ENCODE results near the gene SEC24D.
A peak's percentile ranks its signal among the peaks of the same experiment; 100 is the strongest.
"Not testable (repeated sequence)": the region's sequence is repeated elsewhere in the genome, so short reads cannot be mapped to it uniquely, and the experiment has no call there.

SEC24D gene

DNA sequence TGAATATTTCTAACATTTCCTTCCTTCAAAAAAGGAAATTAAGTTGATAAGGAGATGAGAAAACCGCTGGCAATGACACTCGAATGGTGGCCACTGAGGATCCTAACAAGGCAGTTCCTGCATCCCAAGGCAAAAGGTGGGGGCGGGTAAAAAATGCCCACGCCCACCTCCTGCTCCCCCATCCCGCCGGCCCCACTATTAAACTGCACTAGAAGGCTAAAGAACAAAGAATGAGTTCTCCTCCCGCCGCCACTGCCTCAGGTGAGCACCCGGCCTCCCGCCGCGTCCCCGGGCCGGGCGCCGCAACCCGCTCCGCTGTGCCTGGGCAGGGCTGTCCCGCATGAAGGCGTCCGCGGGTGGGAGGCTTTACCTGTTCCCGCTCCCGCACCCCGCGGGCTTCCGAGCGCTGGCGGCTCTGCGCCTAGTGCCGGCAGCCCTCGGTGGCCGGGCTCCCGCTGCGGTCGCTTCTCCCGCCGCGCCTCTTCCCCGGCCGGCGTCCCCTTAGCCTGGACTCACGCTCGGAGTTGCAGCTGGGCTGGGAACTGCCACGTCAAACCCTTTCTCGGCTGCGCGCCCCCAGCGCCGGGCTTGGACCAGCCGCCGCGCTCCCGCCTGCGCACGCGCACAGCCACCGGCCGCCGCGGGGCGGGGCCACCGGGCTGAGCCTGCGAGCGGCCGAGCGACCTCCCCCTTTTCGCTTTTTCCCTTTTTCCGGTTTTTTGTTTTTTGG is at the start of gene SEC24D:
Gene SEC24D, minus strand, starts transcription at position 556 of the 730 bp plus-strand sequence. CDS start 2,430 bp downstream, outside the sequence.
- DNase-seq: no peak

DNA sequence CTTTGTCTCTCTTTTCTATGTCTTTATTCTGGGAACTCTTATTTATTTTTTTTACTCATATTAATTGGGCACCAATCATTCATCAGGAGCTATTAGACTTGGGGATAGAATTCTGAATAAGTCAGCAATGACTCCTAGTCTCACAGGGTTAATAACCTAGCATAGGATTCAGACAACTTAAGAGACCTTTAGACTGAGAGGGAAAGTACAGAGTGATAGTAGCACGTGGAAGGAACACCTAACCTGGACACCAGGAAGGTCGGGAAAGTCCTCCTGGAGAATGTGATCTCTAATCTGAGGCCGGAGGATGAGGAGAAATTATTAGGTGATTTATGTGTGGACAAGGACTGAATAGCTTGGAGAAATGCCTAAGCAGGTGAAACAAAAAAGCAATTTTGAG is 48.8 kb upstream of the SEC24D start:
- DNase-seq: no peak

GRCh38 chr4:118883861-118884260 is 47.9 kb upstream of the SEC24D start:
- DNase-seq: no peak

DNA sequence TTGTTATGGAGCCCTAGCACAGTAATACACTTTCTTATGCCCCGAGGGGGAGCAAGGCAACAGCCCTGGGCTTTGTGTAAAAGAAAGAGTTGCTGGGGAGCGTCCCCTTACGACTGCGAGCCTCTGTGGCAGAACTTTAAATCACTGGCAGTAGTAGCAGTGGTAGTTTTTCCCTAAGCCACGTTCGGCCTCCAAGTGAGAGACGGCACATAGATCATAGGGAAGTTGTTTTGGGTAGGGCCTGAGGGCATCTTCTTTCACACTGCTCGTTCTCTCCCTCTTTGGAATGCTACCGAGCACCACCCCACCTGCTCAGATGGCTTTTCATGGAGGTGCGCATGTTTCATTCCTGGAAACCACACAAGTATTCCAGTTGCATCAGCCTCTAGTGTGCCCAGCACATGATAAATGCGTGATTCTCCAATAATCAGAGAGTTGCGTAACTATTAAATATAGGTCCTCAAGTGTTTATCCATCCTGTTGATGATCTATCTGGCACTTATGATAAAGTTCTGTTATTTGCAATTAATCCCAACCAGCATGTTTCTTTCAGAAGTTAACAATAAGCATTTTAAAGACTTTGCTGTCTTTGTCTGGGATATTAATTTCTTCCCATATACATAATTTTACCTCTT is 45.7 kb upstream of the SEC24D start:
- DNase-seq: no peak

- DNase-seq: no peak
Measured at GRCh38 chr4:118879409-118879808, 43.5 kb upstream of the SEC24D start.

DNA sequence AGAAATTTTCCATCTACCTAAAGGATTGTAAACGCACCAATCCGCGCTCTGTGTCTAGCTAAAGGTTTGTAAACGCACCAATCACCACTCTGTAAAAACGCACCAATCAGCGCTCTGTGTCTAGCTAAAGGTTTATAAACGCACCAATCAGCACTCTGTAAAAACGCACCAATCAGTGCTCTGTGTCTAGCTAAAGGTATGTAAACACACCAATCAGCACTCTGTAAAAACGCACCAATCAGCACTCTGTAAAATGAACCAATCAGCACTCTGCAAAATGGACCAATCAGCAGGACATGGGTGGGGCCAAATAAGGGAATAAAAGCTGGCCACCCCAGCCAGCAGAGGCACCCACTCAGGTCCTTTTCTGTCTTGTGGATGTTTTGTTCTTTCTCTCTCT is 42.6 kb upstream of the SEC24D start:
- DNase-seq: not testable (repeated sequence)

GRCh38 chr4:118877797-118878196 is 41.9 kb upstream of the SEC24D start:
- no peak for DNase-seq

GRCh38 chr4:118872181-118872580 is 36.3 kb upstream of the SEC24D start:
- DNase-seq: no peak

DNA sequence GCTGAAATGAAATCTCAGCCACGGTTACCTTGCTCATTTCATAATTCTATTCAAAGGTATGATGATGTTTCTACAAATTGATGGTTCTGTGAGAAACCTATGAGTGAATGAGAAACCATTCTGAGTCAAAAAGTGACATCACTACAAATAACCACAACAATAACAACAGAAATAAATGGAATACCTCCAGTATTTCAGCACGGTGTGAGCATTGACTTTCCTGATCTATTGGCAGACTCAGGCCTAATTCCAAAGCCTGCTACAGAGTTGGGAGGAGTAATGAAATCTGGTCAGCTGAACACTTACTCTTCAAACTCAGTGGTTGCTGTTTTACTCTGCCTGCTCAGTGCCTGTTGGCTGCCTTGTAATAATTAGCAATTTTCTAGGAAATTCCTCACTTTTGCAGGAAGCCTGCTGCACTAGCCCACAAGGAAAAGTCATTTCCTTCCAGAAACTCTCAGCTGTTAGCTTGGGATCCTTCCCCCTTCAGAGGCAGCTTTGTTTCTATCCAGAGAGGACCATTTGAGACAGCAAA is 33.9 kb upstream of the SEC24D start:
- DNase-seq: no peak

DNA sequence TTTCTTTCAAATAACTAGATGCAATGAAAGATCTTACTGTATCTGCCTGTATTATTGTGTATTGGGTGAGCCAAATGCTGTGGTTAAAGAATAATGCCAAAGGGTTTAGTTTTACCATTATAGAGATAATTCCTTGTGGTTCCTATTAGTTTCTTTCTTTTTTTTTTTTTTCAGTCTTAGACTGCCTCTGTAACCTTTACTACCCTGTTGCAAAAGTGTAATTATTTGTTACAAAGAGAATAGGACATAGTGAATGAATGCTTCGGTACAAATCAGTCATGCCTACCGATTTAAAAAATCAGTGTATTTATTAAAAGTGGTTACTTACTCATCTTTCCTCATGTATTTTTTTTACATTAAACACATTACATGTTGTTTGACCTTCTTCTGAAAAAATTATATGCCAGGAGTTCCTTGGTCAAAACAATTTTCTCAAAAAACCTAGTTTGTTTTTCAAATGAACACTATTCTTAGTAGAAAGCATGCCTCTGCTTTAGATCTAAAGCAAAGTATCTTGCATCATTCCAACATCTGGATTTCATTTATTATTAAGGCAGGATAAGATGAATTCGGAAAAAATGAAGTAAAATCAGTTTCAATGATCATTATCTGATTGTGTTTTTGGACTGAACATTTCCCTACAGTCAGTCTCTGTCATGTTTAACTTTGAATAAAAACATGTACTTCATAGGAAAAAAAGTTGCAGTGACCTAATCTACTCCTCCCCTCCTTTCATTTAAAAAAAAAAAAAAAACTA is 31.6 kb upstream of the SEC24D start:
- DNase-seq: no peak

DNA sequence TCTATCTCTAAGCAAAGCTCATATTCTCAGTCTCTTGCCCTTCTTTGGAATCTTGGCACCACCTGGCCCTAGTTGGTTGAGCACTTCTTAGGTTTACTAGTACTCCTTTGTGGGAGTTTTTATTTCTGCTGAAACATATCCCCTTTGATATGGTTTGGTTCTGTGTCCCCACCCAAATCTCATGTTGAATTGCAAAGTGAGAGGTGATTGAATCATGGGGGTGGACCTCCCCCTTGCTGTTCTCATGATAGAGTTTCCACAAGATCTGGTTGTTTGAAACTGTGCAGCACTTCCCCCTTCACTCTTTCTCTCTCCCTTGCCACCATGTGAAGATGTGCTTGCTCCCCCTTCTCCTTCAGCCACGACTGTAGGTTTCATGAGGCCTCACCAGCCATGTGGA is 30.5 kb upstream of the SEC24D start:
- DNase-seq: no peak

DNA sequence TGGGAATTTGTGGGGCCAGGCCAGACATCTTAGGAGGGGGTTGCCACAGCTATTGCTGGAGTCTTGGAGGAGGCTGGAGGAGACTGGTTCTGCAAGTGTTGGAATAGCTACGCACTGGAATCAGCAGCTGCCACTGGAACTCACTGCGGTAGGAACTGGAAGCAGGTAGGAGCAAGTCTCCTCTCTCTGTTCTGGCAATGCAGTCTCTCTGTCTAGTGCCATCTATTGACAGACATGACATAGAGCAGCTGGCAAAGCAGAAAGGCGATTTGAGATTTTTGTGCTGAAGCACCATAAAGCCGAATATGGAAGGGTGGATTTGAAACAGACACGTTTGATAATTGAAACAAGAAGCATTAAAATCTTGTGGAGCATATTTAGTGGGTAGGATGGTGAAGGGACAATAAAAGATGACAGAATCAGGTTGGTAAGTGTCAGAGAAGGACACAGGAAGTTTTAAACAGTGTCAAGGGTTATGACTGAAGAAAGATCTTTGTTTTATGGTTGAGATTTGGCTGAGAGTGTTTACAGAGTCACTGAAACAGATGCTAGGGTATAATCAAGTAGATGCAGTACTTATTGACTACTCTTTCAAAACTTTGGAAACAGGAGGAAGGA is 29.3 kb upstream of the SEC24D start:
- DNase-seq: peak; percentile 12

- no peak for DNase-seq
Measured at GRCh38 chr4:118858779-118859178, 22.9 kb upstream of the SEC24D start.

GRCh38 chr4:118857760-118858159 is 21.8 kb upstream of the SEC24D start:
- no peak for DNase-seq

DNA sequence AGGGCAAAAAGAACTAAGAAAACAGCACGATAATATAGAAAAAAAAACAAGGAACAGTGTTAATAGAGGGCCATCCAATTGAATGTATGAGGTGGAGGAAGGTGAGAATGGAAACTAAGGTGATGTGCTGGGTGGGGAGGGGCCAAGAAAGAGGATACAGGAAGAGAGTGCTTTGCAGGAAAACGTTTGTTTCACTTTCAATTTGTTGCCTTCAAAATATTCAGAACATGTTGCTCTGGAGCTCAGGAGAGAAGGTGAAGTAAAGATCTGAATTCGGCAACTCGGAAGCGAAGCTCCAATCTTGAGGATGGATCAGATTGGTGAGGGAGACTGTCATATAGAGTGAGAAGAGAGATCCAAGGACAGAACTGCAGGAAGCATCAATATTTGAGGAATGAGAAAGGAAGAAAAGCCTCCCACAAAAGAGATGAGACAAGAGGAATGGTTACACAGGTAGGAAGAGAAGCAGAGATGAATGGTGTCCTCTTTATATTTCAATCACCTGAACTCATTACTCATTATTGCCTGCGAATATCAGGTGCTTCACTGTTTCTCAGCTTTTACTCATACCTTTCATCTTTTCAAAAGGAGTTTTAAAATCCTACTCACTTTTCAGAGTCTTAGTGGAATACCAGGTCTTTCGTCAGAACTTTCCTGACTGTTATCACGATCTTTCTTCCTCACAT is 14.7 kb upstream of the SEC24D start:
- no peak for DNase-seq

DNA sequence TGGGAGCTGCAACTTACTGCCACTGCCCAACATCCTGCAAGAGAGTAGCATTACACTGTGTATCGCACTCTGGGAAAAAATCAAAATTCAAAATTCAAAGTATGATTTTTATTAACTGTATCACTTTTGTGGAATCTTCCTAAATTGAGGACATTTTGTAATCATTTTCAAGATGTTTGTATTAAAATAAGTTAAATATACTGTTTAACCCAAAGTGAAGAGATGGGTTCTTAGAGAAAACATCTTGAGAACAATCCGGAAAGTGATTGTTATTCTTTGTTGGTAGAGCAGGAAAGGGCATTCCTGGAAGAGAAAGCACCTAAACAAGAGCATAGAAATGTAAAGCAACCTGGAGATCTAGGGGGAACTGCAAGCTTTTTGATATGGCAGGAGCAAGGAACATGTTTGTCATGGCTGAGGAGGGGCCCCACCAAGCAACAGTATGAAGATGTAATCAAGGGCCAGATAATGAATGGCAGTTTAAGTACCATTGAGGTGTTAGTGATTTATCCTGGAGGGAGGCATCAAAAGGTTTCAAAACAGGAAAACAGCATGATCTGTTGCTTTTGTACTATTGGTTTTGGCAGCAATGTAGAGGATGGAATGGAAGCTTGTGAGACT is 14.1 kb upstream of the SEC24D start:
- DNase-seq: no peak

DNA sequence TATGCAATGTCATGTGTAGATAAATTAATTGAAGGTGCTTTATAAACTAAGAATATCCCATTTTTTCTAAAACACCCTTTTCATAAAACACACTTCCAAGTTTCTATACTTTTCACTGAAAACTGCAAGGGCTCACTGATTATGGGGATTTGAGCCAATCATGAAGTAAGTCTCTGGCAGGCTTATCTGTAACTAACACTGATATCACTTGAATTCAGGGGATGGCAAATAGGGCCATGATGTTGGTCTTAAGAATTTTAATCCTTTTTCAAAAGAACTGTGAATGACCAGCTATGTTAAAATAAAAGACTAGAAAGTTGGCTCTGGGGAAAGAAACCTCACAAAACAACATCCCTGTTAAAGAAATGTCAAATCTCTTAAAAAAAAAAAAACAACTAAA is 13.0 kb upstream of the SEC24D start:
- DNase-seq: no peak

DNA sequence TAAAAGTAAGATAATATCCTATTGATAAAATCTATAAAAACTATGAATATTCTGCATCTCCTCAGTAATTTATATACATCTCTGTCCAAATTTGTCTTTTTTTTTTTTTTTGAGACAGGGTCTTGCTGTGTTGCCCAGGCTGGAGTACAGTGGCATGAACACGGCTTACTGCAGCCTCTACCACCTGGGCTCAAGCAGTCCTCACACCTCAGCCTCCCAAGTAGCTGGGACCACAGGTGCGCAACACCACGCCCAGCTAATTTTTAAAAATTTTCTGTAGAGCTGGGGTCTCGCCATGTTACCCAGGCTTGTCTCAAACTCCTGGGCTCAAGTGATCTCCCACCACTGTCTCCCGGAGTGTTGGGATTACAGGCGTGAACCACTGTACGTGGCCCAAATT is 12.3 kb upstream of the SEC24D start:
- no peak for DNase-seq

- no peak for DNase-seq
Measured at GRCh38 chr4:118846979-118847378, 11.1 kb upstream of the SEC24D start.

DNA sequence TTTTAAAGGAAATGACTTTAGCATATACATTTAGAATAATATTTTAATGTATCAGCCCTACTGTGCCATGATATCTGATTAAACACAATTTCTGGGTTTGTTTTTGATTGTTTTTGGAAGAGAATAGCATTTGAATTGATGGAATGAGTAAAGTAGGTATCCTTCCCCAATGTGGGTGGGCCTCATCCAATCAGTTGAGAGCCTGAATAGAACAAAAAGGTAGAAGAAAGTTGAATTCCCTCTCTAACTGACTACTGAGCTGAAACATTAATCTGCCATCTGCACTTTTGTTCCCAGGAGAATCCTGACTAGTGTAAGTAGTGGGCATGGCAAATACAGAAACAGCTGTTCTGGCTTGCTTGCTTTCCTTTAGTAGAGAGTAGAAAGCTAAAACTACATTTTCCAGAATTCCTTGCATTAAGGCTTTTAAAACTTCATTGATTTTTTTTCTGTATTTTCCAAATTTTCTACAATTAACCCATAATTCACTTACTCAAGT is 9.7 kb upstream of the SEC24D start:
- DNase-seq: no peak

- DNase-seq: no peak
Measured at GRCh38 chr4:118843237-118843636, 7.3 kb upstream of the SEC24D start.

DNA sequence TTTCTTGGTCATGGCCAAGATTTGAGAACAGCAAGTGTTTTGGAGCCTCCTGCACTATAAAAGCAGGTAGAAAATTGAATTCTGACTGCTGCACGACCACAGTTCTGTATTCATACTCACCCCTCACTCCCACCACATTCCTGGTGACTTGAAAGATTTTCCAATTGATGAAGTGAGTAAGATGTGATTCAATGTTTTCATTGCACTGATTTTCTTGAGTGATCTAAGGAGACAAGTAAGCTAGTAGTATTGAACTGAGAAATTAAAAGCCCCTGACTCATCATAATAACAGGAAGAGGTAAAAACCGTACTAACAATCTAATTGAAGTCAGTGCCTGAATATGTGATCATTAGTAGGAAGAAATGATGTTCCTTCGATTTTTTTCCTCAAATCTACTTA is 6.1 kb upstream of the SEC24D start:
- no peak for DNase-seq
